Stimulated activated CD8-positive, alpha-beta memory T cell treated with anti-CD3 and anti-CD28 coated beads, Interleukin-7, amount 100 ng/mL, for 48 hours (primary cell): ENCODE measurements around the gene PRKN.

Source experiments
- DNase-seq, 2 donors: peaks; one replicate each; pipeline ENCODE4 v3.0.0-alpha.2; 2020; ENCODE audit warnings: low read depth in 1 of 2; ENCODE audit errors: extremely low read depth in 1 of 2

PRKN gene

GRCh38 chr6:162014069-162014811 lies 713.3 kb downstream of the PRKN start:
- no peak for DNase-seq

GRCh38 chr6:162005372-162005771 lies 722.2 kb downstream of the PRKN start:
- DNase-seq, result no peak

GRCh38 chr6:161996783-161997182 lies 730.8 kb downstream of the PRKN start:
- no peak for DNase-seq

GRCh38 chr6:161985876-161986423 lies 741.6 kb downstream of the PRKN start:
- no peak for DNase-seq

GRCh38 chr6:161984713-161985112 lies 742.9 kb downstream of the PRKN start:
- no peak for DNase-seq

GRCh38 chr6:161976553-161976952 lies 751.0 kb downstream of the PRKN start:
- no peak for DNase-seq

- no peak for DNase-seq
Observed at GRCh38 chr6:161973064-161973463, 754.5 kb downstream of the PRKN start.

- no peak for DNase-seq
Observed at GRCh38 chr6:161971043-161971442, 756.5 kb downstream of the PRKN start.

GRCh38 chr6:161963634-161964234 lies 763.8 kb downstream of the PRKN start:
- no peak for DNase-seq

- no peak for DNase-seq
Observed at GRCh38 chr6:161963181-161963580, 764.4 kb downstream of the PRKN start.

- DNase-seq, result no peak
Observed at GRCh38 chr6:161961796-161962195, 765.8 kb downstream of the PRKN start.

GRCh38 chr6:161961046-161961445 lies 766.5 kb downstream of the PRKN start:
- DNase-seq, result no peak

GRCh38 chr6:161959072-161959471 lies 768.5 kb downstream of the PRKN start:
- DNase-seq, result no peak

GRCh38 chr6:161956082-161956481 lies 771.5 kb downstream of the PRKN start:
- no peak for DNase-seq

- no peak for DNase-seq
Observed at GRCh38 chr6:161954699-161955276, 772.8 kb downstream of the PRKN start.

GRCh38 chr6:161954077-161954476 lies 773.5 kb downstream of the PRKN start:
- no peak for DNase-seq

GRCh38 chr6:161951126-161951525 lies 776.4 kb downstream of the PRKN start:
- no peak for DNase-seq

- DNase-seq, result no peak
Observed at GRCh38 chr6:161949531-161949930, 778.0 kb downstream of the PRKN start.

- DNase-seq, result no peak
Observed at GRCh38 chr6:161948462-161948861, 779.1 kb downstream of the PRKN start.

GRCh38 chr6:161947371-161947770 lies 780.2 kb downstream of the PRKN start:
- DNase-seq, result no peak

- DNase-seq, result no peak
Observed at GRCh38 chr6:161946461-161946860, 781.1 kb downstream of the PRKN start.

- DNase-seq, result no peak
Observed at GRCh38 chr6:161943561-161943960, 784.0 kb downstream of the PRKN start.
